ENCODE results near the gene STUB1. TPM values are rescaled to one million over a fixed set of nuclear protein-coding genes. Genes with fewer than 3 reads are reported as not detected.

STUB1 gene
- total and polyA plus RNA-seq, 2 experiments from 2014 or later: 201 to 207 TPM

DNA sequence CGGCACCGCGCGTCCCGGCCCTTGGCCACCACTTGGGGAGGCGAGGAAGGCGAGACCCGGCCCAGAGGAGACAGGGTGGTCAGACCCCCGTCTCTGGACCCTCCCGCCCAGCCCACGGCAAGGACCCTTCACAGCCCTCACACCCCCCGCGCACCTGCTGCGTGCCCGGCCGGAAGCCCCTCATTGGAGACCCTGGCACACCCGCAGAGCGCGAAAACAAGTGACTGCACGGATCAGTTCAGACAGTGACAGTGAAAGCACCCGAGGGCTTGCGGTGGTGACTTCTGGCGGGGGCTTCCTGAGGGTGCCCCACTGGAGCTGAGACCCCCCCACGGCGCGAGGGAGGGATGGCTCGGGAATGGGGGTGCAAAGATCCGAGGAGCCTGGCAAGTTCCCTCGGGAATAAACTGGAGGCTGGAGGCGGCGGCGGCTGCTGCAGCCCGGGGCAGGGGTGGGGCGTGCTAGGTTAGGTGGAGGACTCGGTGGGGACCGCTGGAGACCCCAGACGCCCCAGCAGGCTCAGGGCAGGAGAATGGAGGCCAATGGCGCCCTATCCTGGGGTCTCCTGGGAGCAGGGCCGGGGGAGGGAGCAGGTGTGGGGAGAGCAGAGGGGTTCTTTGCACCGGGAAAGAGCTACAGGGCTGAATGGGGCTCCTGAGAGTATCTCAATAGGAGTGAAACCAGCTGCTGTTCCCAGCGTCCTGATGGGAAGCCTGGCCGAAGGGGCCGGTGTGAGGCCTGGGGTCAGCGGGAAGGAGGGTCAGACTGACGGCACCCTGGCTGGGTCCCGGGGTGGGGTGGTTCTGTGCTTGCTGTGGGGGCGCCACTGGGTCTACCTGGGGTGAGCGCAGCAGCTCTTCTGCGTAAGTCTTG lies 26.2 kb downstream of the STUB1 start:
- no peak for TF ChIP-seq EZH2phosphoT487 (IDR thresholded peaks at IDR 0.05; ENCODE audit: insufficient read depth, low read depth)
- peak; percentile 79 for TF ChIP-seq EZH2 (IDR thresholded peaks at IDR 0.05; ENCODE audit: insufficient read depth, poor library complexity, severe bottlenecking)
- no peak for DNase-seq
- Histone ChIP-seq H3K4me2 (ENCODE audit: unreplicated experiment) (no peak overlapping the region), H3K4me1 (ENCODE audit: insufficient read depth) (peaks cover 5% of the 10 kb centered on the region; the same call in 1 of the 2 replicates), H3F3A (ENCODE audit: insufficient read depth) (no peaks in the 10 kb centered on the region), H3K4me3 (no peak overlapping the region), H3K79me2 (ENCODE audit: insufficient read depth) (no peaks in the 10 kb centered on the region), H3K27me3 (replicated peaks; ENCODE audit: insufficient read depth) (peaks cover 45% of the 10 kb centered on the region), H3K36me3 (ENCODE audit: low read depth) (no peaks in the 10 kb centered on the region), H3K27ac (no peak overlapping the region), H3K9me2 (ENCODE audit: insufficient read depth) (no peaks in the 10 kb centered on the region), H4K20me1 (ENCODE audit: insufficient read depth) (no peaks in the 10 kb centered on the region), H3K9me3 (ENCODE audit: low read depth) (no peaks in the 10 kb centered on the region), H2AFZ (no peak overlapping the region), H3K9ac (no peak overlapping the region)
- in situ Hi-C loops (cut with MboI): no loop called here
- 5 to 6% methylated on average over 29 to 47 of the region's 49 CpGs for WGBS, 2 experiments (ENCODE audit: low coverage in 1 of 2, low lambda C conversion rate in 2 of 2, missing lambda C conversion rate in 2 of 2)

DNA sequence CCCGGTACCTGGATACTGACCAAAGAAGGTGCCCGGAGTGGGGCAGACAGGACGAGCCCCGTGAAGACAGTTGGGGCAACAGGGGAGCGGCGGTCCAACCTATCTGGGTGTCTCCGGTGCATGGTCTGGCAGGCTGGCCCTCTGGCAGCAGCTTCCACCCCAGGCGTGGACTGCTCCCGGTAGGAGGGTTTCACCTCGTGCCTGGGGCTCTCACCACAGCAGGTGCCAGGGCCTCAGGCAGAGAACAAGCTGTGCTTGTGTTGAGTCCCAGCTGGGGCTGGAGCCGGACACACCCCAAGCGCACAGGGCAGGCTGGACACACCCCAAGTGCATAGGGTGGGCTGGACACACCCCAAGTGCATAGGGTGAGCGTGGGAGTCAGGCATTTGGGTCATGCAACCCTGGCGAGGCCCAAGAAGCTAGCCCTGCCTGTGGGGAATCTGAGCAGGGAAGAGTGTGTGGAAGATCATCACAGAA lies 26.9 kb downstream of the STUB1 start:
- no peak overlapping the region for H3K27ac ChIP-seq
- H2AFZ ChIP-seq: no peak overlapping the region
- no peaks in the 10 kb centered on the region for H3K36me3 ChIP-seq (ENCODE audit: low read depth)
- H3K9ac ChIP-seq: no peak overlapping the region
- no peaks in the 10 kb centered on the region for H3K9me3 ChIP-seq (ENCODE audit: low read depth)
- peaks cover 38% of the 10 kb centered on the region for H3K27me3 ChIP-seq (replicated peaks; ENCODE audit: insufficient read depth)
- DNase-seq: no peak
- no peaks in the 10 kb centered on the region for H3K9me2 ChIP-seq (ENCODE audit: insufficient read depth)
- no peak overlapping the region for H3K4me3 ChIP-seq
- peaks cover 5% of the 10 kb centered on the region; the same call in 1 of the 2 replicates for H3K4me1 ChIP-seq (ENCODE audit: insufficient read depth)
- H3K4me2 ChIP-seq (ENCODE audit: unreplicated experiment): no peak overlapping the region
- in situ Hi-C loops (cut with MboI): no loop called here
- H3K79me2 ChIP-seq (ENCODE audit: insufficient read depth): no peaks in the 10 kb centered on the region
- TF ChIP-seq EZH2 (IDR thresholded peaks at IDR 0.05; ENCODE audit: insufficient read depth, poor library complexity, severe bottlenecking) (no peak), EZH2phosphoT487 (IDR thresholded peaks at IDR 0.05; ENCODE audit: insufficient read depth, low read depth) (no peak)
- no peaks in the 10 kb centered on the region for H3F3A ChIP-seq (ENCODE audit: insufficient read depth)
- H4K20me1 ChIP-seq (ENCODE audit: insufficient read depth): no peaks in the 10 kb centered on the region
- 32 to 36% methylated on average over 13 of the region's 14 CpGs for WGBS, 2 experiments (ENCODE audit: low coverage in 1 of 2, low lambda C conversion rate in 2 of 2, missing lambda C conversion rate in 2 of 2)

DNA sequence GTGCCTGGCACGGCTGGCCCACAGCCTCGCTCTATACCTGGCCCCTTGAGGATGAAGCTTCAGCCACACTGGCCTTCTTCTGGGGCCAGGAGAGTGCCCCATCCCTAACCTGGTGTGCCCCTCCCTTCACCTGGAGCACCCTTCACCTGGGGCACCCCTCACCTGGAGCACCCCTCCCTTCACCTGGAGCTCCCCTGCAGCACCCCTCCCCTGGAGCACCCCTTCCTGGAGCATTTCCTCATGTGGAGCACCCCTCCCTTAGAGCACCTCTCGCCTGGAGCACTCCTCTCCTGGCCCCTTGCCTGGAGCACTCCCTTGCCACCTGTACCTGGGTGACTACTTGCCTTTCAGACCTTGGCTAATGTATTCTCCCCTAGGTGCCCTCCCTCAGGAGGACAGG lies 27.8 kb downstream of the STUB1 start:
- no peak overlapping the region for H2AFZ ChIP-seq
- no peaks in the 10 kb centered on the region for H3K9me2 ChIP-seq (ENCODE audit: insufficient read depth)
- H3K4me2 ChIP-seq (ENCODE audit: unreplicated experiment): no peak overlapping the region
- H3K27me3 ChIP-seq (replicated peaks; ENCODE audit: insufficient read depth): peaks cover 29% of the 10 kb centered on the region
- no peak overlapping the region for H3K27ac ChIP-seq
- peaks cover 11% of the 10 kb centered on the region; the same call in 1 of the 2 replicates for H3K4me1 ChIP-seq (ENCODE audit: insufficient read depth)
- H3K4me3 ChIP-seq: no peak overlapping the region
- H3F3A ChIP-seq (ENCODE audit: insufficient read depth): peaks cover 8% of the 10 kb centered on the region
- WGBS, 2 experiments (ENCODE audit: low coverage in 1 of 2, low lambda C conversion rate in 2 of 2, missing lambda C conversion rate in 2 of 2): 54 to 64% methylated on average over 3 of the region's 3 CpGs
- DNase-seq: no peak
- no peaks in the 10 kb centered on the region for H3K9me3 ChIP-seq (ENCODE audit: low read depth)
- no peaks in the 10 kb centered on the region for H3K36me3 ChIP-seq (ENCODE audit: low read depth)
- H3K79me2 ChIP-seq (ENCODE audit: insufficient read depth): no peaks in the 10 kb centered on the region
- H4K20me1 ChIP-seq (ENCODE audit: insufficient read depth): no peaks in the 10 kb centered on the region
- in situ Hi-C loops (cut with MboI): no loop called here
- TF ChIP-seq EZH2 (IDR thresholded peaks at IDR 0.05; ENCODE audit: insufficient read depth, poor library complexity, severe bottlenecking) (no peak), EZH2phosphoT487 (IDR thresholded peaks at IDR 0.05; ENCODE audit: insufficient read depth, low read depth) (no peak)
- H3K9ac ChIP-seq: no peak overlapping the region

DNA sequence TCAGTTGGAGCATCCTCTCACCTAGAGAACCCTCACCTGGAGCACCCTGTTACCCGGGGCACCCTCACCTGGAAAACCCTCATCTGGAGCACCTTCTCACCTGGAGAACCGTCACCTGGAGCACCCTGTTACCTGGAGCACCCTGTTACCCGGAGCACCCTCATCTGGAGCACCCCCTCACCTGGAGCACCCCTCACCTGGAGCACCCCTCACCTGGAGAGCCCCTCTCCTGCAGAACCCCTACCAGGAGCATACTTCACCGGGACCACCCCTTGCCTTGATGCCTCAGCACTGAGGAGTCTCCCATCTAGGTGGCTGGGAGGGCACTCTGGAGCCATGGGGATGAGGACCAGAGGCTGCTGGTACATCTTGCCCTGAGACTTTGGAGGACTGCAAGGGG lies 28.7 kb downstream of the STUB1 start:
- Histone ChIP-seq H2AFZ (no peak overlapping the region), H3K27me3 (replicated peaks; ENCODE audit: insufficient read depth) (peaks cover 24% of the 10 kb centered on the region), H3K27ac (no peak overlapping the region), H3K9me2 (ENCODE audit: insufficient read depth) (no peaks in the 10 kb centered on the region), H3K4me2 (ENCODE audit: unreplicated experiment) (no peak overlapping the region), H3K9ac (no peak overlapping the region), H3F3A (ENCODE audit: insufficient read depth) (peaks cover 10% of the 10 kb centered on the region), H4K20me1 (ENCODE audit: insufficient read depth) (no peaks in the 10 kb centered on the region), H3K9me3 (ENCODE audit: low read depth) (no peaks in the 10 kb centered on the region), H3K79me2 (ENCODE audit: insufficient read depth) (no peaks in the 10 kb centered on the region), H3K36me3 (ENCODE audit: low read depth) (no peaks in the 10 kb centered on the region), H3K4me3 (no peak overlapping the region), H3K4me1 (ENCODE audit: insufficient read depth) (peaks cover 11% of the 10 kb centered on the region; the same call in 1 of the 2 replicates)
- DNase-seq: no peak
- whole genome bisulfite sequencing, 2 experiments (ENCODE audit: low coverage in 1 of 2, low lambda C conversion rate in 2 of 2, missing lambda C conversion rate in 2 of 2): 53 to 56% methylated on average over 4 of the region's 4 CpGs
- no peak for TF ChIP-seq EZH2phosphoT487 (IDR thresholded peaks at IDR 0.05; ENCODE audit: insufficient read depth, low read depth)
- TF ChIP-seq EZH2 (IDR thresholded peaks at IDR 0.05; ENCODE audit: insufficient read depth, poor library complexity, severe bottlenecking): no peak
- in situ Hi-C loops (cut with MboI): no loop called here

Data from GM23248 (cell line).